SK-N-MC (cell line): Measurements from ENCODE around the gene GRM7.

Experiments used
- EZH2 ChIP-seq: fragments of 200-600 bp; sonication (generic); IDR thresholded peaks from one replicate; pipeline ENCODE4 v1.6.1; 2017; ENCODE audit warnings: antibody characterized with exemption
- FOXP2 ChIP-seq: optimal IDR thresholded peaks from 2 replicates; pipeline ENCODE3; 2011; ENCODE audit warnings: mild to moderate bottlenecking, moderate library complexity; ENCODE audit not compliant: insufficient read depth; ENCODE audit errors: extremely low read length, control extremely low read depth
- POLR2AphosphoS5 ChIP-seq: IDR thresholded peaks from 2 replicates; pipeline ENCODE4 v1.6.1; 2012; ENCODE audit warnings: mild to moderate bottlenecking, low read depth, low read length, borderline replicate concordance

DNA sequence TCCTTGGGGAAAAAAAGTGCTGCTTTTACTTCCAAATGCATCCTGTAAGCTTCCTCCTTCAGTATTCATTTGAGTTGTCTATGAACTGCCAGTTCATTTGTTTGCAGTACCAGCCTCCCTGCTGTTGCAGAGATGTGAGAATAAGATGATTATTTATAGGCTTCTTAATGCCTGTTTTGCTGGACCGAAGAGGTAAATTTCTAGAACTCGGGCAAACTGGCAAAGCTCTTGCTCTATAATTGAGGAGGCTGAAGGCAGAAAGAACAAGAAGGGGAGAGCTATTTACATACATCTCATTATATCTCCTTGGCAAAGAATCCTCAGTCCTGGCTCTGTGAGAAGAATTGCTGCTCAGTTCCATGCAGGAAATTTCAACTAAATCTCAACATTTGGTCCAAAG is 790.4 kb downstream of the GRM7 start:
- no peak for TF ChIP-seq EZH2
- no peak for TF ChIP-seq POLR2AphosphoS5
- TF ChIP-seq FOXP2 = no peak
